Measurements from ENCODE around the gene GUCY2C.

GUCY2C gene

GRCh38 chr12:14710632-14711320 is 14.4 kb upstream of the GUCY2C start:
- no peak overlapping the region for H3K27ac ChIP-seq

DNA sequence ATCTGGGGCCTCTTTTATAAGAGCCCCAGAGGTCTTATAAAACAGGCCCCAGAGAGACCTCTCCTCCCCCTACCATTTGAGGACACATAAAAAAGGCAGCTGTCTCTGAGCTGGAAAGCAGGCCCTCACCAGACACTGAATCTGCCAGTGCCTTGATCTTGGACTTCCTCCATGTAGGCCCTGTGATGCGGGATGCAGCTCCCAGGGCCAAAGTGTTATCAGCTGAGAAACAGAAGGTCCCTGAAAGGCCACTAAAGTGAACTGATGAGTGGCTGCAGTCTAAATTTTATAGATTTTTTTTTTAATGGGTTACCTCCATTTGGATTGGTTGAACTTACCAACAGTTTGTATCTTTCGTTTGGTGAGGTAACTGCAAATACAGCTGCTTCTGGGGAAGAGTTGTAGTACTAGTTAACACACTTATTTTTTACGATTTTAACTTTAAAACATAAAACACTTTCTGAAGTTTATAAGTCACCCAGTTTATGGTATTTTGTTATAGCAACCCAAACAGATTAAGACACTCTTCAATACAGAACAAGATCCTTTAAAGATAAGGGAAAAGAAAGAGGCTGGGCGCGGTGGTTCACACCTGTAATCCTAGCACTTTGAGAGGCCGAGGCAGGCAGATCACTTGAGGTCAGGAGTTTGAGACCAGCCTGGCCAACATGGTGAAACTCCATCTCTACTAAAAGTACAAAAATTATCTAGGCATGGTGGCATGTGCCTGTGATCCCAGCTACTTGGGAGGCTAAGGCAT is 5.6 kb upstream of the GUCY2C start:
- Histone ChIP-seq H3K4me3 (ENCODE audit: low read depth, low read length) (no peak overlapping the region), H2AFZ (no peak overlapping the region), H3K9me3 (ENCODE audit: control insufficient read depth, low read length) (no peaks in the 10 kb centered on the region), H3K27me3 (ENCODE audit: control insufficient read depth, insufficient read depth, low read length) (no peaks in the 10 kb centered on the region), H3K4me2 (ENCODE audit: low read length) (no peak overlapping the region), H3K9ac (no peak overlapping the region), H3K36me3 (ENCODE audit: control insufficient read depth, insufficient read depth, low read length) (no peaks in the 10 kb centered on the region), H3K27ac (no peak overlapping the region), H3K4me1 (no peaks in the 10 kb centered on the region), H3K79me2 (no peaks in the 10 kb centered on the region)
- no peak for TF ChIP-seq CTCF (IDR thresholded peaks at IDR 0.05)

More at GRCh38 chr12:14710632-14711320, 14.4 kb upstream of the GUCY2C start:
- Histone ChIP-seq H3K36me3 (ENCODE audit: control insufficient read depth, insufficient read depth, low read length) (no peaks in the 10 kb centered on the region), H3K9me3 (ENCODE audit: control insufficient read depth, low read length) (no peaks in the 10 kb centered on the region), H3K27me3 (ENCODE audit: control insufficient read depth, insufficient read depth, low read length) (no peaks in the 10 kb centered on the region), H3K4me1 (no peaks in the 10 kb centered on the region), H3K4me2 (ENCODE audit: low read length) (no peak overlapping the region), H3K4me3 (ENCODE audit: low read depth, low read length) (no peak overlapping the region), H3K9ac (no peak overlapping the region), H3K79me2 (no peaks in the 10 kb centered on the region), H2AFZ (no peak overlapping the region)
- no peak for TF ChIP-seq CTCF (IDR thresholded peaks at IDR 0.05)

- TF ChIP-seq CTCF (IDR thresholded peaks at IDR 0.05), result no peak
- Histone ChIP-seq H3K27ac (no peak overlapping the region), H3K4me3 (ENCODE audit: low read depth, low read length) (no peak overlapping the region), H3K4me1 (no peaks in the 10 kb centered on the region), H3K79me2 (no peaks in the 10 kb centered on the region), H2AFZ (no peak overlapping the region), H3K36me3 (ENCODE audit: control insufficient read depth, insufficient read depth, low read length) (no peaks in the 10 kb centered on the region), H3K9me3 (ENCODE audit: control insufficient read depth, low read length) (no peaks in the 10 kb centered on the region), H3K4me2 (ENCODE audit: low read length) (no peak overlapping the region), H3K9ac (no peak overlapping the region), H3K27me3 (ENCODE audit: control insufficient read depth, insufficient read depth, low read length) (no peaks in the 10 kb centered on the region)
Observed at GRCh38 chr12:14700935-14701334, 4.5 kb upstream of the GUCY2C start.

- H3K4me2 ChIP-seq (ENCODE audit: low read length), result no peak overlapping the region
- H3K27ac ChIP-seq, result no peak overlapping the region
- H3K36me3 ChIP-seq (ENCODE audit: control insufficient read depth, insufficient read depth, low read length), result no peaks in the 10 kb centered on the region
- H3K4me1 ChIP-seq, result no peaks in the 10 kb centered on the region
- H3K9me3 ChIP-seq (ENCODE audit: control insufficient read depth, low read length), result no peaks in the 10 kb centered on the region
- H3K9ac ChIP-seq, result no peak overlapping the region
- H3K79me2 ChIP-seq, result no peaks in the 10 kb centered on the region
- TF ChIP-seq CTCF (IDR thresholded peaks at IDR 0.05), result no peak
- no peak overlapping the region for H3K4me3 ChIP-seq (ENCODE audit: low read depth, low read length)
- H2AFZ ChIP-seq, result no peak overlapping the region
- H3K27me3 ChIP-seq (ENCODE audit: control insufficient read depth, insufficient read depth, low read length), result no peaks in the 10 kb centered on the region
Observed at GRCh38 chr12:14699923-14700322, 3.5 kb upstream of the GUCY2C start.
